SJSA1 (cell line): Measurements from ENCODE around the gene ARSG. TPM values are rescaled to one million over a fixed set of nuclear protein-coding genes. Genes with fewer than 3 reads are reported as not detected.
"Not testable (repeated sequence)": the region's sequence is repeated elsewhere in the genome, so short reads cannot be mapped to it uniquely, and the experiment has no call there.

Source experiments
- DNase-seq, 2 experiments: peaks; one replicate each; pipeline ENCODE4 v3.0.0-alpha.2; 2015 to 2020; ENCODE audit warnings: low spot score in 2 of 2, low read depth in 1 of 2
- H3K27ac ChIP-seq: fragments of 250-450 bp; sonication (Bioruptor Pico); 2 replicates; pipeline ENCODE4 v1.5.1; 2020; ENCODE audit warnings: mild to moderate bottlenecking, moderate library complexity
- H3K27me3 ChIP-seq: fragments of 250-450 bp; sonication (Bioruptor Pico); replicated peaks from 2 replicates; pipeline ENCODE4 v1.5.1; 2020; ENCODE audit warnings: mild to moderate bottlenecking, moderate library complexity
- H3K36me3 ChIP-seq: fragments of 250-450 bp; sonication (Bioruptor Pico); 2 replicates; pipeline ENCODE4 v1.5.1; 2020; ENCODE audit warnings: mild to moderate bottlenecking
- H3K4me1 ChIP-seq: fragments of 250-450 bp; sonication (Bioruptor Pico); replicated peaks from 2 replicates; pipeline ENCODE4 v1.6.1; 2021; ENCODE audit warnings: mild to moderate bottlenecking
- H3K4me3 ChIP-seq: fragments of 250-450 bp; sonication (Bioruptor Pico); 2 replicates; pipeline ENCODE4 v1.5.1; 2020; ENCODE audit warnings: mild to moderate bottlenecking
- H3K9me3 ChIP-seq: fragments of 250-450 bp; sonication (Bioruptor Pico); replicated peaks from 2 replicates; pipeline ENCODE4 v1.5.1; 2020; ENCODE audit warnings: mild to moderate bottlenecking
- total RNA-seq: library from RNA; depleted of rRNA; stranded (reverse); fragments of >200 nt; shearing (Covaris generic); gene quantifications from 2 replicates; pipeline ENCODE4 v1.2.3, GENCODE V29; 2014

Gene ARSG
- total RNA-seq, 1 experiment from 2014 or later = not detected

- DNase-seq = no peak
- Histone ChIP-seq H3K4me1 (0 out of 2 replicates have a peak, but pooled peaks cover 4% of the 10 kb centered on the region), H3K36me3 (no peaks in the 10 kb centered on the region), H3K9me3 (no peaks in the 10 kb centered on the region), H3K4me3 (no peak overlapping the region), H3K27me3 (no peaks in the 10 kb centered on the region), H3K27ac (no peak overlapping the region)
These were observed 29.8 kb downstream of the ARSG start for GRCh38 chr17:68320943-68321555.

GRCh38 chr17:68321556-68321954 is 30.3 kb downstream of the ARSG start:
- H3K4me1 ChIP-seq = 0 out of 2 replicates have a peak, but pooled peaks cover 4% of the 10 kb centered on the region
- no peak overlapping the region for H3K27ac ChIP-seq
- no peak overlapping the region for H3K4me3 ChIP-seq
- H3K36me3 ChIP-seq = no peaks in the 10 kb centered on the region
- H3K27me3 ChIP-seq = no peaks in the 10 kb centered on the region
- H3K9me3 ChIP-seq = peaks cover 3% of the 10 kb centered on the region; the same call in 1 of the 2 replicates
- no peak for DNase-seq

GRCh38 chr17:68322630-68323029 is 31.3 kb downstream of the ARSG start:
- H3K4me1 ChIP-seq = 0 out of 2 replicates have a peak, but pooled peaks cover 4% of the 10 kb centered on the region
- H3K27me3 ChIP-seq = no peaks in the 10 kb centered on the region
- no peak overlapping the region for H3K4me3 ChIP-seq
- no peak for DNase-seq
- peaks cover 6% of the 10 kb centered on the region; the same call in 1 of the 2 replicates for H3K9me3 ChIP-seq
- no peak overlapping the region for H3K27ac ChIP-seq
- H3K36me3 ChIP-seq = no peaks in the 10 kb centered on the region

GRCh38 chr17:68324114-68324513 is 32.8 kb downstream of the ARSG start:
- DNase-seq = no peak
- Histone ChIP-seq H3K36me3 (no peaks in the 10 kb centered on the region), H3K27me3 (no peaks in the 10 kb centered on the region), H3K4me1 (no peaks in the 10 kb centered on the region), H3K9me3 (peaks cover 6% of the 10 kb centered on the region; the same call in 1 of the 2 replicates), H3K27ac (no peak overlapping the region), H3K4me3 (no peak overlapping the region)

GRCh38 chr17:68324654-68325336 is 33.5 kb downstream of the ARSG start:
- DNase-seq = no peak
- Histone ChIP-seq H3K27me3 (no peaks in the 10 kb centered on the region), H3K27ac (no peak overlapping the region), H3K4me1 (no peaks in the 10 kb centered on the region), H3K4me3 (no peak overlapping the region), H3K9me3 (peaks cover 8% of the 10 kb centered on the region; the same call in 1 of the 2 replicates), H3K36me3 (no peaks in the 10 kb centered on the region)

- no peaks in the 10 kb centered on the region for H3K27me3 ChIP-seq
- H3K4me3 ChIP-seq = no peak overlapping the region
- peaks cover 12% of the 10 kb centered on the region for H3K9me3 ChIP-seq
- H3K27ac ChIP-seq = no peak overlapping the region
- no peaks in the 10 kb centered on the region for H3K36me3 ChIP-seq
- DNase-seq = no peak
- H3K4me1 ChIP-seq = no peaks in the 10 kb centered on the region
These were observed 34.7 kb downstream of the ARSG start for GRCh38 chr17:68325961-68326360.

- Histone ChIP-seq H3K27me3 (no peaks in the 10 kb centered on the region), H3K27ac (no peak overlapping the region), H3K36me3 (no peaks in the 10 kb centered on the region), H3K4me3 (no peak overlapping the region), H3K9me3 (peaks cover 18% of the 10 kb centered on the region), H3K4me1 (no peaks in the 10 kb centered on the region)
- no peak for DNase-seq
These were observed 35.4 kb downstream of the ARSG start for GRCh38 chr17:68326681-68327080.

- Histone ChIP-seq H3K4me1 (no peaks in the 10 kb centered on the region), H3K9me3 (peaks cover 23% of the 10 kb centered on the region), H3K36me3 (no peaks in the 10 kb centered on the region), H3K27me3 (no peaks in the 10 kb centered on the region), H3K27ac (no peak overlapping the region), H3K4me3 (no peak overlapping the region)
- no peak for DNase-seq
These were observed 36.7 kb downstream of the ARSG start for GRCh38 chr17:68327823-68328557.

GRCh38 chr17:68328676-68329075 is 37.4 kb downstream of the ARSG start:
- Histone ChIP-seq H3K4me1 (no peaks in the 10 kb centered on the region), H3K27ac (no peak overlapping the region), H3K9me3 (peaks cover 23% of the 10 kb centered on the region), H3K4me3 (no peak overlapping the region), H3K36me3 (no peaks in the 10 kb centered on the region), H3K27me3 (no peaks in the 10 kb centered on the region)
- DNase-seq = no peak

- no peak overlapping the region for H3K27ac ChIP-seq
- H3K36me3 ChIP-seq = no peaks in the 10 kb centered on the region
- no peak overlapping the region for H3K4me3 ChIP-seq
- H3K27me3 ChIP-seq = no peaks in the 10 kb centered on the region
- no peaks in the 10 kb centered on the region for H3K4me1 ChIP-seq
- peaks cover 28% of the 10 kb centered on the region for H3K9me3 ChIP-seq
- no peak for DNase-seq
These were observed 38.0 kb downstream of the ARSG start for GRCh38 chr17:68329331-68329730.

- not testable (repeated sequence) for H3K4me1 ChIP-seq, H3K27ac ChIP-seq, H3K27me3 ChIP-seq, DNase-seq, H3K36me3 ChIP-seq, H3K4me3 ChIP-seq
- peaks cover 26% of the 10 kb centered on the region for H3K9me3 ChIP-seq
These were observed 40.6 kb downstream of the ARSG start for GRCh38 chr17:68331932-68332331.

GRCh38 chr17:68334393-68334792 is 43.1 kb downstream of the ARSG start:
- no peak overlapping the region for H3K4me3 ChIP-seq
- H3K9me3 ChIP-seq = peaks cover 23% of the 10 kb centered on the region
- DNase-seq = no peak
- H3K4me1 ChIP-seq = no peaks in the 10 kb centered on the region
- no peak overlapping the region for H3K27ac ChIP-seq
- no peaks in the 10 kb centered on the region for H3K27me3 ChIP-seq
- no peaks in the 10 kb centered on the region for H3K36me3 ChIP-seq

GRCh38 chr17:68341482-68341881 is 50.2 kb downstream of the ARSG start:
- no peaks in the 10 kb centered on the region for H3K9me3 ChIP-seq
- H3K27ac ChIP-seq = no peak overlapping the region
- H3K4me3 ChIP-seq = no peak overlapping the region
- peaks cover 6% of the 10 kb centered on the region; the same call in 1 of the 2 replicates for H3K4me1 ChIP-seq
- DNase-seq = no peak
- no peaks in the 10 kb centered on the region for H3K36me3 ChIP-seq
- no peaks in the 10 kb centered on the region for H3K27me3 ChIP-seq

GRCh38 chr17:68343976-68344375 is 52.7 kb downstream of the ARSG start:
- Histone ChIP-seq H3K36me3 (no peaks in the 10 kb centered on the region), H3K9me3 (no peaks in the 10 kb centered on the region), H3K4me1 (peaks cover 6% of the 10 kb centered on the region; the same call in 1 of the 2 replicates), H3K27ac (no peak overlapping the region), H3K27me3 (no peaks in the 10 kb centered on the region), H3K4me3 (no peak overlapping the region)
- no peak for DNase-seq
